Measurements from ENCODE around the gene ZC3H13. TPM values are rescaled to one million over a fixed set of nuclear protein-coding genes. Genes with fewer than 3 reads are reported as not detected.
A peak's percentile ranks its signal among the peaks of the same experiment; 100 is the strongest.

The ZC3H13 gene
- total RNA-seq, 1 experiment from 2014 or later = 9.5 TPM

DNA sequence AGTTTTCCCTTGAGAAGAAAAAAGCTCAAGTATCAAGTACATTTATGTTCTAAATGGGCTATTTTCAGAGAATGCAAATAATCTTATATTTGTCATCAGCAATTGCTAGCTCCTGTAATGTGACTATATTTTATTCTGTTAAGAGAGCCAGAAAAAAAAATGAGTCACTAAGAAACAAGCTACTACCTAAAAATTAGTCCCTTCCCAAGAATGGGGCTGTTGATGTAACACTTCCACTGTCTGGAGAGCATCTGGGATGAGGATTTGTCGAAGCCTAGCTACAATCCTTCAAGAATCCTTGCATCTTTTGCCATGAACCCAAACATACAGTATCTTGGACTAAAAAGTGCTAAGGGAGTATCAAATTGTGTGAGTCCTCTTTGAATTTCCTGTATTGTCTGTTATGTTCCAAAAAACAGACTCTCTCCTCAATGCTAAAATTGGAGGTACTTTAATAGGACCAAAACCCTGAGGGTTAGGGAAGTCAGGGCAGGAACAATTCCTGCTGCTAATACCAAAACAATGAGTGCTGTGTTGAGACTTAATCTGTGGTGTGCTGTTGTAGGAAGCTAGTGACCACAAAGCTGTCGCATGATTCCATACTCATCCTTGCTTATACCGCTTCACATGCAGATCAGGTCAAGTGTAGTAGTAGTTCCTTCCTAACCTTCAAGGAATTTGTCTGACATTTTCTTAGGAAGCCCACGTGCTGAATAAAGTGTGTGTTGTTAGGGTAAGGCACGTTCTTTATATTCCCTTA is 4.9 kb upstream of the ZC3H13 start:
- TF ChIP-seq EZH2 (IDR thresholded peaks at IDR 0.05; ENCODE audit: low read length, unreplicated experiment) (no peak), EZH2phosphoT487 (IDR thresholded peaks at IDR 0.05; ENCODE audit: borderline replicate concordance, low read length) (no peak)
- TF ChIP-seq, protein P1, sequence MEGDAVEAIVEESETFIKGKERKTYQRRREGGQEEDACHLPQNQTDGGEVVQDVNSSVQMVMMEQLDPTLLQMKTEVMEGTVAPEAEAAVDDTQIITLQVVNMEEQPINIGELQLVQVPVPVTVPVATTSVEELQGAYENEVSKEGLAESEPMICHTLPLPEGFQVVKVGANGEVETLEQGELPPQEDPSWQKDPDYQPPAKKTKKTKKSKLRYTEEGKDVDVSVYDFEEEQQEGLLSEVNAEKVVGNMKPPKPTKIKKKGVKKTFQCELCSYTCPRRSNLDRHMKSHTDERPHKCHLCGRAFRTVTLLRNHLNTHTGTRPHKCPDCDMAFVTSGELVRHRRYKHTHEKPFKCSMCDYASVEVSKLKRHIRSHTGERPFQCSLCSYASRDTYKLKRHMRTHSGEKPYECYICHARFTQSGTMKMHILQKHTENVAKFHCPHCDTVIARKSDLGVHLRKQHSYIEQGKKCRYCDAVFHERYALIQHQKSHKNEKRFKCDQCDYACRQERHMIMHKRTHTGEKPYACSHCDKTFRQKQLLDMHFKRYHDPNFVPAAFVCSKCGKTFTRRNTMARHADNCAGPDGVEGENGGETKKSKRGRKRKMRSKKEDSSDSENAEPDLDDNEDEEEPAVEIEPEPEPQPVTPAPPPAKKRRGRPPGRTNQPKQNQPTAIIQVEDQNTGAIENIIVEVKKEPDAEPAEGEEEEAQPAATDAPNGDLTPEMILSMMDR (conservative IDR thresholded peaks at IDR 0.05; ENCODE audit: low read depth, low read length) = no peak
- Histone ChIP-seq H3K4me1 (ENCODE audit: insufficient read depth, low read length) (peaks cover 8% of the 10 kb centered on the region; the same call in 1 of the 2 replicates), H3K9me3 (ENCODE audit: low read length) (no peaks in the 10 kb centered on the region), H3K9ac (ENCODE audit: low read length) (no peak overlapping the region), H3K4me2 (ENCODE audit: low read length) (no peak overlapping the region), H3K9me2 (replicated peaks; ENCODE audit: low read length) (no peaks in the 10 kb centered on the region), H3K79me2 (ENCODE audit: low read length) (peaks cover under 1% of the 10 kb centered on the region), H3F3A (ENCODE audit: low read length, unreplicated experiment) (no peaks in the 10 kb centered on the region), H2AFZ (ENCODE audit: low read length) (no peak overlapping the region), H3K36me3 (ENCODE audit: low read depth, low read length) (no peaks in the 10 kb centered on the region), H3K4me3 (ENCODE audit: low read length) (no peak overlapping the region), H3K27me3 (ENCODE audit: low read length) (no peaks in the 10 kb centered on the region), H4K20me1 (ENCODE audit: low read length) (no peaks in the 10 kb centered on the region), H3K27ac (ENCODE audit: low read length) (no peak overlapping the region)
- no TSS peak for BruUV-seq (replicated peaks)
- ChIA-PET CTCF (no interaction called here), POLR2A (ENCODE audit: unreplicated experiment) (interaction anchor here (0.5 kb wide), 1 partner anchor 104 kb away, joined by 4 read pairs; no protein-coding TSS in a partner anchor)
- intact Hi-C loops (cut with micrococcal nuclease) = no loop called here
- DNase-seq (no peak), ATAC-seq (no peak)

DNA sequence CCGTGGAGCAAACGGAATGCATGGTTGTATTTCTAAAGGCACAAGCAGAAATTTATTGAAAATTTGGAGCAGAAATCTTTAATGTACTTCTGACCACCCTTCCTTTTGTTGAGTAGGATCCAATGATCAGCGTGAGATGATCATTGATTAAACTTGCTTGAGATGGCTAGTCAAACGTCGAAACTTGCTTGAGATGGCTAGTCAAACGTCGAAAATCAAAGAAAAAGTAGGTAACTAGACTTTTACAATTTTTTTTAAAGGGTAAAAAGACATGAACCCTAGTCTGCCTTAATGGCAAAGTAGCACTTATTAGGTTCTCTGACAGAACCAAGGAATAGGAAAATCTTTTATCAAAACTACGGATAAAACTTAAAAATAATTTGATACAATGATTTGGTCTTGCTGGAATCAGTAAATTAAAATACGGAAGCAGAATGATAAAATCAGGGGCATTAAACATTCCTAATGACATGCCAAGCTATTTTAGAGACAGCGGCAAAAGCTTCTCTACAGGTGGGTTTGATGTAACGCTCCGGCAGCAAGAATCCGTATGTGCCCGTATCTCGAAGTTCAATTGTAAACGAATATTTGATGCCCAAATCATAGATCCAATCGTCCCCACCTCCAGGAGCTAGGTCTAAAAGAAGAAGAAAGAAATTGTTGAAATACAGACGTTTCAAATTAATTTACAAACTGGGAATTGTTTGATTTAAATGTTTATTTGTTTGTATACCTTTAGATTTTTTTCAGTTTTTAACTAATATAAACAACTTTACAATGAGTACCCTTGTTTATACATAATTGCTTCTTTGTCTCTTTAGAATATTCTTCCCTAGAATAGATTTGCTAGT is 841 bp upstream of the ZC3H13 start:
- Histone ChIP-seq H3K4me3 (ENCODE audit: low read length) (peak overlapping the region; percentile 98), H3K9me2 (replicated peaks; ENCODE audit: low read length) (no peaks in the 10 kb centered on the region), H3K9ac (ENCODE audit: low read length) (peak overlapping the region; percentile 93), H3K27ac (ENCODE audit: low read length) (no peak overlapping the region), H3K4me2 (ENCODE audit: low read length) (peak overlapping the region; percentile 79), H3K4me1 (ENCODE audit: insufficient read depth, low read length) (peaks cover 18% of the 10 kb centered on the region; the same call in 1 of the 2 replicates), H4K20me1 (ENCODE audit: low read length) (peaks cover 10% of the 10 kb centered on the region; the same call in 1 of the 2 replicates), H3K36me3 (ENCODE audit: low read depth, low read length) (no peaks in the 10 kb centered on the region), H2AFZ (ENCODE audit: low read length) (peak overlapping the region; percentile 97), H3F3A (ENCODE audit: low read length, unreplicated experiment) (no peaks in the 10 kb centered on the region), H3K27me3 (ENCODE audit: low read length) (no peaks in the 10 kb centered on the region), H3K9me3 (ENCODE audit: low read length) (no peaks in the 10 kb centered on the region), H3K79me2 (ENCODE audit: low read length) (peaks cover 41% of the 10 kb centered on the region)
- POLR2A ChIA-PET (ENCODE audit: unreplicated experiment) = interaction anchor here (0.6 kb wide), 1 partner anchor 126 kb away, joined by 3 read pairs; no protein-coding TSS in a partner anchor
- BruUV-seq (replicated peaks) = TSS peak; percentile 83
- CTCF ChIA-PET = no interaction called here
- DNase-seq (no peak), ATAC-seq (no peak)
- intact Hi-C loops (cut with micrococcal nuclease) = loop anchor here (5.0 kb wide), 1 partner anchor 74 kb away; no protein-coding TSS in a partner anchor
- TF ChIP-seq EZH2phosphoT487 (IDR thresholded peaks at IDR 0.05; ENCODE audit: borderline replicate concordance, low read length) = no peak
- TF ChIP-seq, protein P1 (conservative IDR thresholded peaks at IDR 0.05; ENCODE audit: low read depth, low read length) = no peak
- no peak for TF ChIP-seq EZH2 (IDR thresholded peaks at IDR 0.05; ENCODE audit: low read length, unreplicated experiment)
